Measurements from ENCODE around the gene SHB. TPM values are rescaled to one million over a fixed set of nuclear protein-coding genes. Genes with fewer than 3 reads are reported as not detected.
"Not testable (repeated sequence)": the region's sequence is repeated elsewhere in the genome, so short reads cannot be mapped to it uniquely, and the experiment has no call there.

SHB gene
- total RNA-seq, 1 donor from 2014 or later: 0.74 TPM

GRCh38 chr9:37972351-37972848 lies 96.6 kb downstream of the SHB start:
- intact Hi-C loops (cut with micrococcal nuclease): no loop called here

GRCh38 chr9:37971691-37972090 lies 97.3 kb downstream of the SHB start:
- intact Hi-C loops (cut with micrococcal nuclease): no loop called here

- intact Hi-C loops (cut with micrococcal nuclease): no loop called here
Measured at GRCh38 chr9:37971108-37971459, 97.9 kb downstream of the SHB start.

- intact Hi-C loops (cut with micrococcal nuclease): no loop called here
Measured at GRCh38 chr9:37970301-37971107, 98.5 kb downstream of the SHB start.

DNA sequence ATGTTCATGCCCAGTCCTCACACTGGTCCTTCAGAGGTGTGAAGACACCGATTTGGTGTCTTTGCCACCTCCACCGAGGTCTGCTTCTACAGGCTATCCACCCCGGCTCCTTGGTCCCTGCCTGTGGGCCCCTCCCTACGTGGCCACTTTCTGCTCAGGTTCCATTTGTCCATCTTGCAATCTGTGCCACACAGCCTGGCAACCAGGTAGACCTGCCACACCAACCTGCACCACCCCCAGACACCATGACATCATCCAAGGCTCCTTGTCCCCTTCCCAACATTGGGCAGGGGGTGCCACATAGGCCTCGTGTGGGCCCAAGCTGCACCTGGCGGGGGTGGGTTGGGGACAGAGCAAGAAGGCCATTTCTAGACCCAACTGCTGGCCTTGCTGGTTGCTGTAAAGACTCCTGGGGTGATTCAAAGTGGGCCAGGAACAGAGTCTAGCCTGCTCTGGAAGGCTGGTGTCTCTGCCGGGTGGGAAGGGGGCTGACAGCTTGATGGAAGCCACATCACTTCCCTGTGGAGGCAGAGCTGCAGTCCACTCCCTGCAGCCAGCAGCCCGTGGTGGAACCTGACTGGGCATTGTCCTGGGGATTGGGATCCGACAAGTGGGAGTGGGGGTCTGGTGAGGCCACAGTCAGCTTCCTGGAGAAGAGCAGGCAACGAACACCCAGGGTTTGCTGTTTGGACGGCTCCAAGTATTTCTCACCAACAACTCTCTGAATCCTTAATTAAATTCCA lies 99.3 kb downstream of the SHB start:
- intact Hi-C loops (cut with micrococcal nuclease): no loop called here

DNA sequence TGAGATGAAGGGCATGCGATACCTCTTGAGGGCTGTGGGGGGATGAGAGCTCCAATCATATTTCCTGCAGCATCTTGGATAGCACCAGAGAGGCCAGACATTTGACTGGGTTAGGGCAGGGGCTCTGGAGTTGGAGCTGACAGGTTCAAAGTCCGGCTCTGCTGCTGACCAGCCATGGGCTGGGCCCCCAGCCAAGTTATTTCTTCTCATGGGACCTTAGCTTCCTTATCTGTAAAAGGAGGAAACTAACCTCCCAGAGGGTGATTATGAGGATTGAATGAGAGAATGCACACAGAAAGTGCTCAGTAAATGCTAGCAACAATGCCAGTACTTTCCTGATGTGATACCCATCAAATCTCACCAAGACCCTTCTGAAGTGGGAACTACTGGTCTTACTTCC lies 99.9 kb downstream of the SHB start:
- intact Hi-C loops (cut with micrococcal nuclease): no loop called here

DNA sequence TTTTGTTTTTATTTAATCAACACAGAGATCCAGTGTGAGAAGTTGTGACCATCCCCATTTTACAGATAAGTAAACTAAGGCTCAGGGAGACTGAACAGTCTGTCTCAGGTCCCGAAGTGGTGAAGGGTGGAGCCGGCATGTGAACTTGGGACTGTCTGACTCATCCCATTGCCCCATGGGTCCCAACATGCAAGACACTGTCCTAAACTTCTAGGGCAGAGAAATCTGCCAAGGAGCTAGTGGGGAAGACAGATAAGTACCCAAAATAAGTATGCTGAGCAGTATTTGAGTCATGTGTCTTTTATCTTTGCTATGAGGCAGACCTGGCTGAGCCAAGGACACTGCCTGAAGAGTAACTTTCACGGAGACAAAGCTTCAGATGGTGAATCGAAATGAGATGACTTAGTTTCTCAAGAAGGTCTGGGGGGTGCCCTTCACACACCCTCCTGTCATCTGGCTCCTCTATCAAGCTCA lies 100.8 kb downstream of the SHB start:
- intact Hi-C loops (cut with micrococcal nuclease): no loop called here

- intact Hi-C loops (cut with micrococcal nuclease): no loop called here
Measured at GRCh38 chr9:37967761-37968080, 101.3 kb downstream of the SHB start.

GRCh38 chr9:37967014-37967760 lies 101.8 kb downstream of the SHB start:
- intact Hi-C loops (cut with micrococcal nuclease): no loop called here

DNA sequence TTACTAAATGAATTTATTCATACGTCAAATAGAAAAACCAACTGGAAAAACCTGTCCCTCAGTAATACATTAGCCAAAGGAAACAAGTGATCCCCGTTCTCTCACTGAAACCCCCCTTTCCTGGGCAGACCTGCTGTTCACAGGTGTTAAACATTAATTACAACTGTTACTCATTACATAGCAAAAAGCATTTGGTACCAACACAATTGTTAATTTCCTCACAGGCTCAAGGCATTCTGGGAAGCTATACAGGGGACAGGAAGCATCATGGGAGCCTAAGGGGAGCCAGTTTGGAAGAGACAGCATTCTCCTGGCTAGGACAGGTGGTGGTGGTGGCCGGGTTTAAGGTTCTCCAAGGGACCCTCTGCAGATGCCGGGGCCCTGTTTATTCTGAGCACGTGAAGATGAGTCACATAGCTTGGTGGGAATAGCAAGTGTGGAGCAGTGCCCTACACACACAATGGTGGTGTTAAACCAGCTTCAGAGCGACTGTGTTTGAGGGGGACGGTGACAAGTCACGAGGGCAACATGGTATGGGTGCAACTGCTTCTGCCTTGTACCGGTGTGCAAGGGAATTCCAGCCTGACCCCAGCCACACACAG lies 102.5 kb downstream of the SHB start:
- intact Hi-C loops (cut with micrococcal nuclease): no loop called here

DNA sequence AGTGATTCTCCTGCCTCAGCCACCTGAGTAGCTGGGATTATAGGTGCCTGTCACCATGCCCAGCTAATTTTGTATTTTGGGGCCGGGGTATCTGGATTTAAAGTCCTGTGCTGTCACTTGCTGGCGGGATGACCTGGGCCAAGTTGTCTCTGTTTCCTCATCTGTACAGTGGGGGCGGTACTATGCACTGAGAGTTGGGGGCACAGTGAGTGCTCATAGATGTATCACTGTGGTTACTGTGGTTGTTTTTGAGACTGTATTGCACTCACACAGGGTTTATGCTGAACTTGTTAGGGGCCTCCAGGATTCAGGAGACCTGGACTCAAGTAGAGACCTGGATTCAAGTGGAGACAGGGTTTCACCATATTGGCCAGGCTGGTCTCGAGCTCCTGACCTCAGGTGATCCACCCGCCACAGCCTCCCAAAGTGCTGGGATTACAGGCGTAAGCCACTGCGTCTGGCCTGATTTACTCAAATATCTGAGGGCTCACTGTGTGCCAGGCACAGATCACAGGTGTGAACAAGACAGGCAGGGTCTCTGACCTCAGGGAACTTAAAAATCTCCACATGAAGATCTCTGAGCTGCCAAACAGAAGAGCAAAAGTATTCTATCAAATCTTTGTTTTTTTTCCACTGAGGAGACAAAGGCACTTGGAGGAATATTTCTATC lies 103.2 kb downstream of the SHB start:
- intact Hi-C loops (cut with micrococcal nuclease): not testable (repeated sequence)

DNA sequence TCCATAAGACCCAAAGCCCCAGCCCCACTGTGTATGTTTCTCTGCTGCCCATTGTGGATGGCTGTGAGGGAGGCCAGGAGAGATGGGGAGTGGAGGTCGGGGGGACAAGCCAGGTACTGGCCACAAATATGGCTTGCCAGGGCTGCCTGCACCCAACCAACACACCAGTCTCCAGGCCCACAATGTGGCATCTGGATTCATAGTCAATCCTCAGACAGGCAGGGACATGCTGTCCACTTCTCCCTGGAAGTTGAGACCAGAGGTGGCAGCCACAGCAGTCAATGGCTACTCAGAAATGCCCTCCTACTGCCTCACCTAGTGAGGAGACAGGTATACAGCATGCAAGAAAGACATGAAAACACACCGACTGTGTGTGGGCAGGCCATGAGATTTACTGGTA lies 103.9 kb downstream of the SHB start:
- intact Hi-C loops (cut with micrococcal nuclease): no loop called here

- intact Hi-C loops (cut with micrococcal nuclease): no loop called here
Measured at GRCh38 chr9:37964740-37965081, 104.3 kb downstream of the SHB start.

GRCh38 chr9:37963936-37964739 lies 104.9 kb downstream of the SHB start:
- intact Hi-C loops (cut with micrococcal nuclease): no loop called here

- intact Hi-C loops (cut with micrococcal nuclease): no loop called here
Measured at GRCh38 chr9:37961351-37961750, 107.7 kb downstream of the SHB start.

DNA sequence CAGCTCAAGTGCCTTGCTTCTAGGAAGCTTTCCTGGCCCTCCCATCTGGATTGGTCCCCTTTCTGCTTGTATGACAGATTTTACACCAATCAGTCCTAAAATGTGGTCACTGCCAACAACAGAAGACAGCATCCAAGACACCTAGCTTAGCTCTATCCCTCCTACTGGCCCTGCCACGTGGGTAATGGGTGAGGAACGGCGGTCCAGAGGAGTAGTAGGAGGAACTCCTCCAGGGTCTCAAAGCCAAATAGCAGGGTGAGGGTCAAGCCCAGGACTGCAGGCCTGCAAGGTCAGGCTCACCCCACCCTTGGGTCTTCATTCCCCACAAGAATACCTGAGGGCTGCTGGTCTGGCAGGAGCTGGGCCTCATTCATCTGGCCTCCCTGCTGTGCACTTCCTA lies 108.4 kb downstream of the SHB start:
- intact Hi-C loops (cut with micrococcal nuclease): no loop called here

DNA sequence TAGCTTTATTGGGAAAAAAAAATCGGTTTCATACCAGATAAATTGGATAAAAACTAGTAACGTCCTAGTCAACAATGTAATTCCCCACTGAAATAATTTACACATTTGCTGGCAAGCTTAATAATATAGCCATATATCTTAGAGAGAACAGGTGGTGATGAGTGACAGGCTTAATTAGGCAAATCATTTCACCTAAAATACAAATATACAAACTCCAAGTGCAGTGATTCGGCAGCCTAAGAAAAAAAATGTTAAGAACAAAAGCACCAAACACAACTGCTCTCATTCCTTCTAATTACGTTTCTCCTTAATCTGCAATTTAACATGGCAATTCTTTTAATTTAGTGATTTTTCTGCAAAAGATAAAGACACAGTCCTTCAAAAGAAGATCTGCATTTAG lies 109.1 kb downstream of the SHB start:
- intact Hi-C loops (cut with micrococcal nuclease): no loop called here

GRCh38 chr9:37958154-37958553 lies 110.9 kb downstream of the SHB start:
- intact Hi-C loops (cut with micrococcal nuclease): no loop called here

- intact Hi-C loops (cut with micrococcal nuclease): no loop called here
Measured at GRCh38 chr9:37957664-37957953, 111.4 kb downstream of the SHB start.

DNA sequence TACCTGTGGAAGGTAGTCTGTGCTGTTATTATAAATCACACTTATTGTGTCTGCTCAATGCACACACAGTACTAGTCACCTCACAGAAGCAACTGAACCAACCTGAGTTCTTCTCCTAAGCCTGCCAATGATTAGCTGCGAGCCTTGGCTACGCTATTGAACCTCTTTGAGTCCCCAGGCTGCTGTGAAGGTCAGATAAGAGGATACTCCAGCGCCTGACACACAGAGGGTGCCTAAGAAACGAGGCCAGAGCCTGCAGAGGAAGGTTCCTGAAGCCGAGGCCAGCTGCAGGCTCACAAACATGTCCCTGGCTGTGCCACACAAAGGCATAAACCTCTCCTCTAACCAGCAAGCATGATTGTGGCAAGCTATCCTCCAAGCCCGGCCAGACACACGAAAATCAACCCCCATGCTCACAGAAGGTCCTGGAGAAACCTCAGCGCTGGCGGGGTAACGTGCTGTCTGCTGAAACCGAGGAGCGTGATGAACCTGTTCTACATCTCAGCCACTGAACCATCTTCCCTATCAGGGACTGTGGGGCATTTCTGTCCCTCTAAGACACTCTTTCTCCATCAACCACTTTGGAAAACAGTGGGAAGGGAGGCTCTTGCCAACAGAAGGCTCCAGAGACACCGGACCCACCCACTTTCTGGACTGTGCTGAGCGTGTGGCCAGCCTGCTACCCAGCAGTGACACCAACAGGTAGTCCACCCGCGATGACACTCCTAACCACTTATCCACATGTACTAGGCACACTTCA lies 111.9 kb downstream of the SHB start:
- intact Hi-C loops (cut with micrococcal nuclease): no loop called here

Data from T-helper 1 cell treated with Interleukin-12 subunit alpha and Interleukin-12 subunit beta and Interleukin-4 antibody, amounts not matched to agents 30 ng/mL and 1 ng/mL, for 36 hours (primary cell).